WTC11 (cell line): Measurements from ENCODE around the gene FHAD1. TPM values are rescaled to one million over a fixed set of nuclear protein-coding genes. Genes with fewer than 3 reads are reported as not detected.

Experiments used
- ATAC-seq: fragments of 200-7000 bp; cut with Tn5 transposase; 2 replicates; pipeline ENCODE4 v1.10.0; 2021; ENCODE audit warnings: mild to moderate bottlenecking, moderate library complexity
- CTCF ChIA-PET: fragments of 300-600 bp; sonication (Branson Sonifier 250); formaldehyde crosslinking; loops from one replicate; lab custom pipeline; 2021; ENCODE audit warnings: antibody characterized with exemption; lab: Charles Lee
- POLR2A ChIA-PET: fragments of 350-600 bp; sonication (Branson Sonifier 250); formaldehyde crosslinking; loops from one replicate; lab custom pipeline; 2021; ENCODE audit warnings: antibody characterized with exemption; lab: Charles Lee
- DNase-seq: peaks from one replicate; pipeline ENCODE4 v3.0.0; 2021; ENCODE audit warnings: low spot score
- H3K27ac Mint-ChIP-seq: 2 replicates; pipeline ENCODE4 v1.8.0; 2021; ENCODE audit warnings: mixed read lengths
- H3K27me3 Mint-ChIP-seq: 2 replicates; pipeline ENCODE4 v1.8.0; 2021; ENCODE audit warnings: low read depth, mild to moderate bottlenecking, moderate library complexity, mixed read lengths
- H3K36me3 Mint-ChIP-seq: 2 replicates; pipeline ENCODE4 v1.8.0; 2021; ENCODE audit warnings: mixed read lengths
- H3K4me1 Mint-ChIP-seq: 2 replicates; pipeline ENCODE4 v1.8.0; 2022; ENCODE audit warnings: mixed read lengths
- H3K4me3 Mint-ChIP-seq: 2 replicates; pipeline ENCODE4 v1.8.0; 2021; ENCODE audit warnings: mild to moderate bottlenecking, moderate library complexity, mixed read lengths
- H3K9me3 Mint-ChIP-seq: 2 replicates; pipeline ENCODE4 v1.8.0; 2021; ENCODE audit warnings: mixed read lengths
- CREM ChIP-seq: sonication (generic); formaldehyde crosslinking; IDR thresholded peaks from 2 replicates; pipeline ENCODE4 v1.8.1; 2022; ENCODE audit warnings: mild to moderate bottlenecking, missing genetic modification reagents, moderate library complexity
- E2F1 ChIP-seq: sonication (generic); formaldehyde crosslinking; IDR thresholded peaks from 2 replicates; pipeline ENCODE4 v1.8.0; 2022; ENCODE audit warnings: mild to moderate bottlenecking, missing genetic modification reagents
- E2F4 ChIP-seq: sonication (generic); formaldehyde crosslinking; IDR thresholded peaks from 2 replicates; pipeline ENCODE4 v1.8.1; 2022; ENCODE audit warnings: low read depth, mild to moderate bottlenecking, moderate library complexity, missing genetic modification reagents, borderline replicate concordance
- FOXK1 ChIP-seq: sonication (generic); formaldehyde crosslinking; IDR thresholded peaks from 2 replicates; pipeline ENCODE4 v1.8.0; 2022; ENCODE audit warnings: mild to moderate bottlenecking, moderate library complexity, missing genetic modification reagents
- GTF2I ChIP-seq: fragments of 250-450 bp; sonication (Bioruptor Pico); conservative IDR thresholded peaks from 2 replicates; pipeline ENCODE4 v1.4.0; 2021; ENCODE audit warnings: mild to moderate bottlenecking
- IRF2 ChIP-seq: sonication (generic); formaldehyde crosslinking; IDR thresholded peaks from 2 replicates; pipeline ENCODE4 v1.8.0; 2022; ENCODE audit warnings: low read depth, missing genetic modification reagents, borderline replicate concordance
- JUN ChIP-seq: sonication (generic); formaldehyde crosslinking; IDR thresholded peaks from 2 replicates; pipeline ENCODE4 v1.8.0; 2023; ENCODE audit warnings: mild to moderate bottlenecking, missing genetic modification reagents
- MYBL2 ChIP-seq: sonication (generic); formaldehyde crosslinking; IDR thresholded peaks from 2 replicates; pipeline ENCODE4 v1.8.1; 2023; ENCODE audit warnings: mild to moderate bottlenecking, moderate library complexity, missing genetic modification reagents
- SOX15 ChIP-seq: fragments of 250-450 bp; sonication (Bioruptor Pico); IDR thresholded peaks from 2 replicates; pipeline ENCODE4 v1.9.0; 2021; ENCODE audit warnings: mild to moderate bottlenecking
- SP1 ChIP-seq: sonication (generic); formaldehyde crosslinking; conservative IDR thresholded peaks from 2 replicates; pipeline ENCODE4 v1.8.1; 2022; ENCODE audit warnings: missing genetic modification reagents
- TCF7 ChIP-seq: sonication (generic); formaldehyde crosslinking; IDR thresholded peaks from 2 replicates; pipeline ENCODE4 v1.8.0; 2022; ENCODE audit warnings: mild to moderate bottlenecking, low read depth, missing genetic modification reagents, moderate library complexity
- ZNF138 ChIP-seq: sonication (generic); formaldehyde crosslinking; conservative IDR thresholded peaks from 2 replicates; pipeline ENCODE4 v1.8.1; 2022; ENCODE audit warnings: mild to moderate bottlenecking, moderate library complexity, missing genetic modification reagents
- ZNF232 ChIP-seq: sonication (generic); formaldehyde crosslinking; IDR thresholded peaks from 2 replicates; pipeline ENCODE4 v1.8.0; 2022; ENCODE audit warnings: mild to moderate bottlenecking, missing genetic modification reagents
- ZNF263 ChIP-seq: sonication (generic); formaldehyde crosslinking; IDR thresholded peaks from 2 replicates; pipeline ENCODE4 v1.8.1; 2022; ENCODE audit warnings: low read depth, mild to moderate bottlenecking, moderate library complexity, missing genetic modification reagents
- ZNF281 ChIP-seq: sonication (generic); formaldehyde crosslinking; IDR thresholded peaks from 2 replicates; pipeline ENCODE4 v1.8.0; 2023; ENCODE audit warnings: mild to moderate bottlenecking, missing genetic modification reagents
- ZNF416 ChIP-seq: fragments of 250-450 bp; sonication (Bioruptor Pico); IDR thresholded peaks from 2 replicates; pipeline ENCODE4 v1.9.0; 2021; ENCODE audit warnings: mild to moderate bottlenecking, inconsistent platforms
- total RNA-seq: library from RNA; stranded (reverse); gene quantifications from 3 replicates; pipeline ENCODE4 v1.2.3, GENCODE V29; 2021
- TF ChIP-seq, protein P1 (sequence below): sonication (generic); formaldehyde crosslinking; IDR thresholded peaks from 2 replicates; pipeline ENCODE4 v1.8.0; 2022; ENCODE audit warnings: missing genetic modification reagents
- TF ChIP-seq, protein P2 (sequence below): fragments of 250-450 bp; sonication (Bioruptor Pico); IDR thresholded peaks from 2 replicates; pipeline ENCODE4 v2.1.2; 2022; ENCODE audit warnings: mild to moderate bottlenecking, moderate library complexity
- TF ChIP-seq, protein P3 (sequence below): sonication (generic); formaldehyde crosslinking; IDR thresholded peaks from 2 replicates; pipeline ENCODE4 v1.8.0; 2022; ENCODE audit warnings: mild to moderate bottlenecking, missing genetic modification reagents

Gene FHAD1
- total RNA-seq, 1 experiment from 2014 or later: 3.0 TPM

DNA sequence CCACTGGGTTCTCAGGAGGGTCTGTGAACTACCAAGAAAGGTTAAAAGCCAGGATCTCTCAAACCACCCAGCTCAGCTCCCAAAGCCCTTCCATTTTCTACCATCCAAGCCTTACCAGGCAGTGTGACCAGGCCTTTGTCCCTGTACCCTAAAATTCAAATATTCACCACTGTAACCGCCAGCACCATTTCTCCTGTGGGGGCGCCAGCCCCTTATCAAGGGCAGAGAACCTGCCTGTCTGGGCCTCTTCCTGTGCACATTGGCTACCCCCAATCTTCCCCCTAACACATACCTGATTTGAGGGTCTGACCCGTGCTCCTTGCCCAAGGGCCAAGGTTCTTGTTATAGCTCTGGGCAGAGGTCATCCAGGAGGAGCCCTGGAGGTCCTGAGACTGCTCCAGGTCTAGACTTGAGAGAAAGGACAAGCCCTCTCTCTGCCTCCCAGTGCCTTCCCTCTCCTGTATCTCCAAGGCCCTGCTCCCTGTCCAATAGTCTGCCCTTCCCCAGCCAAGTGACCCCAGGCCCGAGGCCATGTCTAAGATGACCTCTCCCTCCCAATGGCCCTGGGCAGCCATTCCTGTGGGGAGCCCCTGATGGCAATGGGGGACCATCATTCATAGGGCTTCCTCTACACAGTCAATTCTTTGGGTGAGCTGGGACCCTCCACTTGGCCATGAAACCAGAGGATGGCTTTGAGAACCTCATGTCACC, 78.5 kb downstream of the FHAD1 start:
- ChIA-PET POLR2A (no interaction called here), CTCF (interaction anchor here (0.6 to 3.2 kb wide), 7 partner anchors 8 to 214 kb away, joined by 3 to 118 read pairs (median 3); no protein-coding TSS in a partner anchor)
- H3K27ac Mint-ChIP-seq: no peak overlapping the region
- peak; percentile 36 for DNase-seq
- no peaks in the 10 kb centered on the region for H3K27me3 Mint-ChIP-seq
- H3K4me1 Mint-ChIP-seq: peaks cover 28% of the 10 kb centered on the region
- H3K9me3 Mint-ChIP-seq: peaks cover 4% of the 10 kb centered on the region
- TF ChIP-seq SOX15 (CRISPR knock-in tag): no peak
- no peak for TF ChIP-seq ZNF138 (CRISPR knock-in tag)
- TF ChIP-seq CREM: no peak
- no peak for TF ChIP-seq E2F4 (CRISPR knock-in tag)
- TF ChIP-seq, protein P1, sequence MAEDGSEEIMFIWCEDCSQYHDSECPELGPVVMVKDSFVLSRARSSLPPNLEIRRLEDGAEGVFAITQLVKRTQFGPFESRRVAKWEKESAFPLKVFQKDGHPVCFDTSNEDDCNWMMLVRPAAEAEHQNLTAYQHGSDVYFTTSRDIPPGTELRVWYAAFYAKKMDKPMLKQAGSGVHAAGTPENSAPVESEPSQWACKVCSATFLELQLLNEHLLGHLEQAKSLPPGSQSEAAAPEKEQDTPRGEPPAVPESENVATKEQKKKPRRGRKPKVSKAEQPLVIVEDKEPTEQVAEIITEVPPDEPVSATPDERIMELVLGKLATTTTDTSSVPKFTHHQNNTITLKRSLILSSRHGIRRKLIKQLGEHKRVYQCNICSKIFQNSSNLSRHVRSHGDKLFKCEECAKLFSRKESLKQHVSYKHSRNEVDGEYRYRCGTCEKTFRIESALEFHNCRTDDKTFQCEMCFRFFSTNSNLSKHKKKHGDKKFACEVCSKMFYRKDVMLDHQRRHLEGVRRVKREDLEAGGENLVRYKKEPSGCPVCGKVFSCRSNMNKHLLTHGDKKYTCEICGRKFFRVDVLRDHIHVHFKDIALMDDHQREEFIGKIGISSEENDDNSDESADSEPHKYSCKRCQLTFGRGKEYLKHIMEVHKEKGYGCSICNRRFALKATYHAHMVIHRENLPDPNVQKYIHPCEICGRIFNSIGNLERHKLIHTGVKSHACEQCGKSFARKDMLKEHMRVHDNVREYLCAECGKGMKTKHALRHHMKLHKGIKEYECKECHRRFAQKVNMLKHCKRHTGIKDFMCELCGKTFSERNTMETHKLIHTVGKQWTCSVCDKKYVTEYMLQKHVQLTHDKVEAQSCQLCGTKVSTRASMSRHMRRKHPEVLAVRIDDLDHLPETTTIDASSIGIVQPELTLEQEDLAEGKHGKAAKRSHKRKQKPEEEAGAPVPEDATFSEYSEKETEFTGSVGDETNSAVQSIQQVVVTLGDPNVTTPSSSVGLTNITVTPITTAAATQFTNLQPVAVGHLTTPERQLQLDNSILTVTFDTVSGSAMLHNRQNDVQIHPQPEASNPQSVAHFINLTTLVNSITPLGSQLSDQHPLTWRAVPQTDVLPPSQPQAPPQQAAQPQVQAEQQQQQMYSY (CRISPR knock-in tag): no peak
- no peak for TF ChIP-seq GTF2I (CRISPR knock-in tag)
- no peak for TF ChIP-seq E2F1
- TF ChIP-seq ZNF416: no peak
- TF ChIP-seq ZNF232 (CRISPR knock-in tag): no peak
- TF ChIP-seq, protein P2, sequence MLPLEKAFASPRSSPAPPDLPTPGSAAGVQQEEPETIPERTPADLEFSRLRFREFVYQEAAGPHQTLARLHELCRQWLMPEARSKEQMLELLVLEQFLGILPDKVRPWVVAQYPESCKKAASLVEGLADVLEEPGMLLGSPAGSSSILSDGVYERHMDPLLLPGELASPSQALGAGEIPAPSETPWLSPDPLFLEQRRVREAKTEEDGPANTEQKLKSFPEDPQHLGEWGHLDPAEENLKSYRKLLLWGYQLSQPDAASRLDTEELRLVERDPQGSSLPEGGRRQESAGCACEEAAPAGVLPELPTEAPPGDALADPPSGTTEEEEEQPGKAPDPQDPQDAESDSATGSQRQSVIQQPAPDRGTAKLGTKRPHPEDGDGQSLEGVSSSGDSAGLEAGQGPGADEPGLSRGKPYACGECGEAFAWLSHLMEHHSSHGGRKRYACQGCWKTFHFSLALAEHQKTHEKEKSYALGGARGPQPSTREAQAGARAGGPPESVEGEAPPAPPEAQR (CRISPR knock-in tag): no peak
- no peak for TF ChIP-seq MYBL2 (CRISPR knock-in tag)
- no peak overlapping the region for H3K4me3 Mint-ChIP-seq
- no peaks in the 10 kb centered on the region for H3K36me3 Mint-ChIP-seq
- ATAC-seq: peak; percentile 27

DNA sequence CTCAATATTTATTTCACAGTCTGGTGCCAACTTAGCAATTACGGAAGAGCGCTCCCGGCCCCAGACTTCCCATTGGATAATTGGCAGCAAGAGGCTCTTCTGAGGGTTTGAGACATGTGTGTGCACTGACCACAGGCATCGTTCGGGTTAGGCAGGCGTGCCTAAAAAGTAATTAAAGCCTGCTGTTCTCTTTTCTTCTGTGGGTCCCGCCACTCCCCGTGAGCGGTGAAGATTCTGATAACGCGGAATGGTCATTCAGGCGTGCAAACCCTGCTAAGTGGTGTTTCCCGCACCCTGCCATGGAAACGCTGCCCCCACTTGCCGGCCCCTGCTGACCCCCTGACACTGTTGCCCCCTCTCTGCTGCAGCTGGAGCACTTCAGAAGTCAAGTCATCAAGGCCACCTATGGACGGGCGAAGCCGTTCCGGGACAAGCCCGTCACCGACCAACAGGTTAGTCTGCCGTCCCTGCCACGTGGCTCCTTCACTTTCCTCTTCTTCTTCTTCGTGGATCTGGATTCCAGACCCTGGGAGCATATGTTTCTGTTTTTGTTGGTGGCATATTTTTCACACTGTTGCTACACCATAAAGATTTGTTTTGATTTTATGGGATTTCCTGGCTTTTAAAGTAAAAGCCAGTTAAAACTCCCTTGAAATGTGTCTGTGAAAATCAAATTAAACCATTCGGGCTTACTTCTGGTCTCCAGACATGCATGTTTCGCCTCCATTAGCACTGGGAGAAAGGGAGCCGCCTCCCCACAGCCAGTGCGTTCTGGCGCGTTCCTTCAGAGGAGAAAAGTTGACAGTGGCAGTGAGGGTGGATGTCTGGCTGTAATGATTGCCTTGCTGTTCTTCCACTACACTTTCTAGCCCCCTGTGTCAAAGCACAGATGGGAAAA, 79.9 kb downstream of the FHAD1 start:
- ATAC-seq: no peak
- CTCF ChIA-PET: no interaction called here
- H3K4me3 Mint-ChIP-seq: no peak overlapping the region
- no peaks in the 10 kb centered on the region for H3K9me3 Mint-ChIP-seq
- H3K36me3 Mint-ChIP-seq: no peaks in the 10 kb centered on the region
- DNase-seq: no peak
- no peaks in the 10 kb centered on the region for H3K27me3 Mint-ChIP-seq
- peaks cover 28% of the 10 kb centered on the region for H3K4me1 Mint-ChIP-seq
- H3K27ac Mint-ChIP-seq: no peak overlapping the region
- POLR2A ChIA-PET: no interaction called here
- TF ChIP-seq SP1 (CRISPR knock-in tag): no peak
- no peak for TF ChIP-seq ZNF281
- TF ChIP-seq, protein P3, sequence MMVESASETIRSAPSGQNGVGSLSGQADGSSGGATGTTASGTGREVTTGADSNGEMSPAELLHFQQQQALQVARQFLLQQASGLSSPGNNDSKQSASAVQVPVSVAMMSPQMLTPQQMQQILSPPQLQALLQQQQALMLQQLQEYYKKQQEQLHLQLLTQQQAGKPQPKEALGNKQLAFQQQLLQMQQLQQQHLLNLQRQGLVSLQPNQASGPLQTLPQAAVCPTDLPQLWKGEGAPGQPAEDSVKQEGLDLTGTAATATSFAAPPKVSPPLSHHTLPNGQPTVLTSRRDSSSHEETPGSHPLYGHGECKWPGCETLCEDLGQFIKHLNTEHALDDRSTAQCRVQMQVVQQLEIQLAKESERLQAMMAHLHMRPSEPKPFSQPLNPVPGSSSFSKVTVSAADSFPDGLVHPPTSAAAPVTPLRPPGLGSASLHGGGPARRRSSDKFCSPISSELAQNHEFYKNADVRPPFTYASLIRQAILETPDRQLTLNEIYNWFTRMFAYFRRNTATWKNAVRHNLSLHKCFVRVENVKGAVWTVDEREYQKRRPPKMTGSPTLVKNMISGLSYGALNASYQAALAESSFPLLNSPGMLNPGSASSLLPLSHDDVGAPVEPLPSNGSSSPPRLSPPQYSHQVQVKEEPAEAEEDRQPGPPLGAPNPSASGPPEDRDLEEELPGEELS (CRISPR knock-in tag): no peak
- TF ChIP-seq, protein P2 (CRISPR knock-in tag): no peak
- TF ChIP-seq JUN (CRISPR knock-in tag): no peak
- no peak for TF ChIP-seq IRF2
- TF ChIP-seq FOXK1: no peak
- TF ChIP-seq TCF7: no peak
- TF ChIP-seq ZNF263 (CRISPR knock-in tag): no peak
